ENCODE data around the gene DIAPH2.

DNA sequence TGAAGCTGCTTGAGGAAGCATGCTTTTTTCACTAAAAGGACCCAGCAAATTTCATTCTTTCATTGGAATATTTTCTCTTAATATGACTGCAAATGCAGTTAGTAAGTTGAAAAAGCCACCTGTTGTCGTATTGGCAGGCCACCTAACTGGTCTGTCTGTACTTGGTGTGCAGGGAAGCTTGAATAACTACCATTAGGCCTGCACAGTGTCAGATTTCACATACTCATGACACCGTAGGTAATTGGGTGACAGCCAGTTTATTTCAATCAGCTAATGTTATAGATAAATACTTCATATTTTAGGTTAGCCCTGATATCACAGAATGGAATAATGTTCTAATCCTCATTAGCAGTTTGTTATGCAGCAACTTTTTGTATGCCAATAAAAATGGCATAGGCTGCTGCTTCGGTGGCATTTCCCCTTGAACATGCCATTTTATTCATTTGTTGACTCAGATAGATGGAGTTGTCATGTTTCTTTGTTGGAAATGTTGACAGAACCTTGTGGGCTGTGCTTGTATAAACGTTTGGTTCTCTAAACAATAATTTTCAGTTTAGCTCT, 372.8 kb downstream of the DIAPH2 start:
- no peak for TF ChIP-seq POLR2A (IDR thresholded peaks at IDR 0.05; ENCODE audit: low read depth, low read length)
- TF ChIP-seq POLR2AphosphoS5 (IDR thresholded peaks at IDR 0.05; ENCODE audit: low read depth, low read length), result no peak
- no peak for TF ChIP-seq TAF1 (IDR thresholded peaks at IDR 0.05; ENCODE audit: borderline replicate concordance, low read depth, low read length)

Measured in GM12892 (cell line).